T-helper 2 cell treated with Interferon-gamma antibody and Interleukin-4, amounts not matched to agents 5 μg/mL and 100 μg/mL, for 36 hours (primary cell): ENCODE measurements around the gene UVRAG.

Source experiments
- DNase-seq: peaks from one replicate; pipeline ENCODE4 v3.0.0; 2021; ENCODE audit warnings: low spot score
- H3K27ac Mint-ChIP-seq: one replicate; pipeline ENCODE4 v1.8.0; 2021; ENCODE audit warnings: mild to moderate bottlenecking, mixed read lengths
- H3K27me3 Mint-ChIP-seq: one replicate; pipeline ENCODE4 v1.8.0; 2021; ENCODE audit warnings: low read depth, mixed read lengths
- H3K36me3 Mint-ChIP-seq: one replicate; pipeline ENCODE4 v1.8.0; 2021; ENCODE audit warnings: low read depth, mixed read lengths
- H3K4me1 Mint-ChIP-seq: one replicate; pipeline ENCODE4 v1.8.0; 2021; ENCODE audit warnings: low read depth, mixed read lengths
- H3K4me3 Mint-ChIP-seq: one replicate; pipeline ENCODE4 v1.8.0; 2022; ENCODE audit warnings: mild to moderate bottlenecking, moderate library complexity, mixed read lengths
- H3K9me3 Mint-ChIP-seq: one replicate; pipeline ENCODE4 v1.8.0; 2021; ENCODE audit warnings: mixed read lengths

The UVRAG gene

DNA sequence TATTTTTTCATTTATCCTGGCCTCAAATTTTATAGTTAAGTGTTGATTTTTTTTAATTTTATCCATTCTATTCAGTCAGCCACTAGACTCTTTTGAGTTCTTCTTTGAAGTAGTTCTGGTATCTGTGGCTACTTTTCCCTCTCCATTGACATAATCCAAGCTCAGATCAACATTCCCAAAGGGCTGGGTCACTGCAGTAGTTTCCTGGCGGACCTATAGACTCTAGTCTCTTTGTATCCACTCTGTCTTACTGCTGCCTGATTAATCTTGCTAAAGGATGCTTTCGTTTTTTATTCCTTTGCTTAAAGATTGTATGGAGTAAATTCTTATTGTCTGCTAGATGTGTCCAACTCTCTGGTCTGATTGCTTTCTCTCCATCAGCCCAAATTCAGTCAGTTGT, 87.6 kb downstream of the UVRAG start:
- peaks cover 7% of the 10 kb centered on the region for H3K4me1 Mint-ChIP-seq
- H3K36me3 Mint-ChIP-seq = peaks cover 5% of the 10 kb centered on the region
- no peak overlapping the region for H3K27ac Mint-ChIP-seq
- no peak for DNase-seq
- peaks cover 23% of the 10 kb centered on the region for H3K27me3 Mint-ChIP-seq
- H3K4me3 Mint-ChIP-seq = no peak overlapping the region
- no peaks in the 10 kb centered on the region for H3K9me3 Mint-ChIP-seq

DNA sequence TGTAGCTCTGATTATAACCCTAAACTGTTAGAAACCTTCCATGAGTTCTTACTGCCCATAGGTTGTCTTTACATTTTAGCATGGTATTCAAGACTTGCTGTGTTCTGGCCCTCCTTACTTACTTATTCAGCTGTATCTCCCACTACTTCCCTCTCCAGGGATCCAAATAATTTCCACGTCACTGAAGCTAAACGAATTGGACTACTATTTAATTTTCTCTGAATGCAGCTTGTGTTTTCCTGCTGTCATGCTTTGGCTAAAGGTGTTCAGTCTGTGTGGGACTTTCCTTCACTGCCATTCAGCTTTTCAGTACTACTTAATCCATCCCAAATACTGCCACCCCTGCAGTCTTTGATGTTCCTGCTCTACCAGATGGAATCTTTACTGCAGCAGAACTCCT, 88.3 kb downstream of the UVRAG start:
- peaks cover 23% of the 10 kb centered on the region for H3K27me3 Mint-ChIP-seq
- H3K4me1 Mint-ChIP-seq = peaks cover 12% of the 10 kb centered on the region
- no peak for DNase-seq
- H3K27ac Mint-ChIP-seq = no peak overlapping the region
- H3K4me3 Mint-ChIP-seq = no peak overlapping the region
- H3K36me3 Mint-ChIP-seq = peaks cover 5% of the 10 kb centered on the region
- no peaks in the 10 kb centered on the region for H3K9me3 Mint-ChIP-seq

DNA sequence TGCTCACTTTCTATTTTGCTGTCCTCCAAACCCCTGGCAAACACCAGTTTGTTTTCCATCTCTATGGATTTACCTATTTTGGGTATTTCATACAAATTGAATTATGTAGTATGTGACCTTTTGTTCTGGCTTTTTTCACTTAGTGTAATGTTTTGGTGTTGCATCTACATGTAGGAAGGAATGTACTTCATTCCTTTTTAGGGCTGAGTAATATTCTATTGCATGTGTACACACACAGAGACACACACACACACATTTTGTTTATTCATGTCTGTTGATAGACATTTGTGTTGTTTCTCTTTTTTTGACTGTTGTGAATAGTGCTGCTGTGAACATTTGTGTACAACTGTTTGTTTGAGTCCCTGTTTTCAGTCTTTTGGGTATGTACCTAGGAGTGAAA, 90.4 kb downstream of the UVRAG start:
- no peaks in the 10 kb centered on the region for H3K9me3 Mint-ChIP-seq
- H3K4me1 Mint-ChIP-seq = peaks cover 25% of the 10 kb centered on the region
- H3K4me3 Mint-ChIP-seq = no peak overlapping the region
- peaks cover 5% of the 10 kb centered on the region for H3K36me3 Mint-ChIP-seq
- no peak overlapping the region for H3K27ac Mint-ChIP-seq
- DNase-seq = no peak
- peaks cover 30% of the 10 kb centered on the region for H3K27me3 Mint-ChIP-seq

DNA sequence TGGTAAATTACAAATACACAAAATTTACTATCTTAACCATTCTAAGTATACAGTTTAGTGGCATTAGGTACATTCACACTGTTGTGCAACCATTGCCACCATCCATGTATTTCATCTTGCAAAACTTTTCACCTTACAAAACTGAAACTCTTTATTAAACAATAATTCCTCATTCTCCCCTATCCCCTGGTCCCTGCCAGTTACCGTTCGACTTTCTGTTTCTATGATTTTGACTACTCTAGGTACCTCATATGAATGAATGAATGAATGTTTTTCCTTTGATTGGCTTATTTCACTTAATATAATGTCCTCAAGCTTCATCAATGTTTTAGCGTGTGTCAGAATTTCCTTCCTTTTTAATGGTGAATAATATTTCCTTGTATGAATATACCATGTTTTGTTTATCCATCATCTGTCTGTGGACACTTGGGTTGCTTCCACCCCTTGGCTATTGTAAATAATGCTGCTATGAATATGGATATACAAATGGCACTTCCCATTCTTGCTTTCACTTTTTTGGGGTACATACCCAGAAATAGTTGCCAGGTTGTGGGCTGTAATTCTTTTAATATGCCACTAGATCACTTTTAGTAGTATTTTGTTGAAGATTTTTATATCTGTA, 93.0 kb downstream of the UVRAG start:
- Mint-ChIP-seq H3K9me3 (no peaks in the 10 kb centered on the region), H3K4me3 (peak overlapping the region; percentile 46), H3K36me3 (peaks cover 19% of the 10 kb centered on the region), H3K27me3 (peaks cover 27% of the 10 kb centered on the region), H3K27ac (no peak overlapping the region), H3K4me1 (peaks cover 23% of the 10 kb centered on the region)
- DNase-seq = no peak

DNA sequence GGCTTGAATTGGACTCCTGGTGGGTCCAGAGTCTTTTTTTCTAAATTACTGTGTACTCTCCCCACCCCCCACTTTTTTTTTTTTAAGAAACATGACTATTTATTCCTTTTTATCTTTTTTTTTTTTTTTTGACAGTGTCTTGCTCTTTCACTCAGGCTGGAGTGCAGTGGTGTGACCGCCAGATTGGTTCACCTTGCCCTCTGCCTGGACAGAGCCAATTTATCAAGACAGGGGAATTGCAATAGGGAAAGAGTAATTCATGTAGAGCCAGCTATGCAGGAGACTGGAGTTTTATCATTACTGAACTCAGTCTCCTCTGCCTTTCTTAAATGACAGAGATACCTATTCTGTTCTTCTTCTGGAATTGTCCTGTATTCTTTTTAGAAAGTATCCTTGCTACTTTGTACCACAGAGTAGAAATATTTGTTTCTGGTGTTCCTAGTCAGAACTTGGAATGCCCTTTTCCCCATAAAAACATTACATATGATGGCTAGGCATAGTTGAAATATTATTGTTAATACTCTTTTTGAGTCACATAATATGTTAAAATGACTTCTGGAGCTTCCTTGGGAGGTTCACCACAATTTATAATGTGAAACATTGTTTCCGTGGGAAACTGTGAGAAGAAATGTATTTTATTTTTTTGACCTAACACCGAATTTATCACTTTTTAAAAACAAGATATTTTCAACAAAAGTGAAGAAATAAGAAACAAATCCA, 95.6 kb downstream of the UVRAG start:
- Mint-ChIP-seq H3K27me3 (peaks cover 19% of the 10 kb centered on the region), H3K9me3 (no peaks in the 10 kb centered on the region), H3K4me1 (peaks cover 23% of the 10 kb centered on the region), H3K4me3 (no peak overlapping the region), H3K36me3 (peaks cover 18% of the 10 kb centered on the region), H3K27ac (no peak overlapping the region)
- no peak for DNase-seq

DNA sequence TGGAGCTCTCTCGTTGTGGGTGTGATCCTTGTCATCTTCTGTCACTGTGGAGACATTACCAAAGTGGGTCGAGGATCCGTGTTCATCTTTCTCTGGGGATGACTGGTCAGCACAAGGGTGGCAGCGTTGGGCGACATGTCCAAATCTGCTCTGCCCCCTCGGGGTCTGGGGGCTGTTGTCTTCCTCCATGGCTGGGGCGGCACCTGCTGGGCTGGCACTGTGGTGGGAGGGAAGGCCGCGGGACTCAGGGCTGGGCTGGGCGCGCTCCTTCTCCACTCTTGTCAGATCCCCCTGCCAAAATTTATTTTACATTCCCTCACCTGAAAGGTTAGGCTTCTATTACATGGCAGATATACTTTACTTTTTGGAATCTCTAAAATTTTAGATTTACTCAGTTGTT, 96.4 kb downstream of the UVRAG start:
- Mint-ChIP-seq H3K27ac (no peak overlapping the region), H3K27me3 (peaks cover 15% of the 10 kb centered on the region), H3K9me3 (no peaks in the 10 kb centered on the region), H3K4me1 (peaks cover 23% of the 10 kb centered on the region), H3K4me3 (no peak overlapping the region), H3K36me3 (peaks cover 16% of the 10 kb centered on the region)
- DNase-seq = no peak

DNA sequence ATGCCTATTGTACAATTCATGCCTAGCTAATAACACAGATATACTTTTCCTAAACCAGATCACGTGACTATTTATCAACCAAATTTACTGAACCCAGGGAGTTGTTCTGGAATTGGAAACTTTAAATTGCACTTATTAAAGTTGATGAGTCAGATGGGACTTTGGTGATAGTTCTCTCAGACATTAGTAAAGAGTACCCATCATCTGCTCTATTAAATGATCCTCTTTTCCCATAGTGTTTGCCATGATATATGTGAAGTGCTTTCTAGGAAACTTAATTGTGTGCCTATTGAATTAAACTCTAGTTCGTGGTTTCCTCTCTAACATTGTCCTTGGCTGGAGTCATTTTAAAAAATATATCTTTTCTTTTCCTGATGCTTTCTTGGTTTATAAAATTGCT, 99.0 kb downstream of the UVRAG start:
- Mint-ChIP-seq H3K4me1 (peaks cover 6% of the 10 kb centered on the region), H3K27me3 (peaks cover 4% of the 10 kb centered on the region), H3K9me3 (no peaks in the 10 kb centered on the region), H3K27ac (no peak overlapping the region), H3K4me3 (no peak overlapping the region), H3K36me3 (peaks cover 16% of the 10 kb centered on the region)
- no peak for DNase-seq

DNA sequence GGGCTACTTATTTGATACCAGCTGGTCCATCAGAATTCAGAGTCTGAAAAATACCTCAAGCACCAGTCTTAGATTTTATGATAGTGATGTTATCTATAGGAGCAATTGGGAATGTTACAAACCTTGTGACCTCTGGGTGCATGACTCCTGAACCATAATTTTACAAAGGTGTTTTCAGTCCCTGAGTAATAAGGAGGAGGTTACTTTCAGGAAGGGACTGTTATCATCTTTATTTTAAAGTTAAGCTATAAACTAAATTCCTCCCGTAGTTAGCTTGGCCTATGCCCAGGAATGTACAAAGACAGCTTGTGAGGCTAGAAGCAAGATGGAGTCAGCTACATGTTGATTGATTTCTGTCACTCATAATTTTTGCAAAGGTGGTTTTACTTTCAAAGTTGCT, 101.9 kb downstream of the UVRAG start:
- Mint-ChIP-seq H3K27me3 (no peaks in the 10 kb centered on the region), H3K9me3 (no peaks in the 10 kb centered on the region), H3K36me3 (peaks cover 13% of the 10 kb centered on the region), H3K27ac (no peak overlapping the region), H3K4me3 (no peak overlapping the region), H3K4me1 (peaks cover 2% of the 10 kb centered on the region)
- no peak for DNase-seq

DNA sequence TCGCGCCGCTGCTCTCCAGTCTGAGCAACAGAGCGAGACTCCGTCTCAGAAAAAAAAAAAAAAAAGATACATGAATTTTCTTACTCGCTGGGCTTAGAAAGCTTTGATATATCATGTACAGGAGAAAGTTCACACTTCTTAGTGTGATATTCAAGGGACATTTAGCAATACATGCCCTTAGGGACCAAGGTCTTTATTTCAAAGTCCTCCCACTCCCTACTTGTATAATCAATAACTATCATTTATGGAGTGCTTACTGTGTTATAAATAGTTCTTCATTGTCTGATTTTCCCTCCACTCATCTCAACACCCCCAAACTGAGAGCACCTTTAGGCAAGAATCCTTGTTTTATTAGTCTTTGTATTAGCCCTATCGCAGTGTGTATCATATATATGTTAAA, 103.3 kb downstream of the UVRAG start:
- Mint-ChIP-seq H3K27me3 (no peaks in the 10 kb centered on the region), H3K27ac (no peak overlapping the region), H3K36me3 (peaks cover 1% of the 10 kb centered on the region), H3K4me1 (peaks cover 3% of the 10 kb centered on the region), H3K4me3 (no peak overlapping the region), H3K9me3 (no peaks in the 10 kb centered on the region)
- no peak for DNase-seq

DNA sequence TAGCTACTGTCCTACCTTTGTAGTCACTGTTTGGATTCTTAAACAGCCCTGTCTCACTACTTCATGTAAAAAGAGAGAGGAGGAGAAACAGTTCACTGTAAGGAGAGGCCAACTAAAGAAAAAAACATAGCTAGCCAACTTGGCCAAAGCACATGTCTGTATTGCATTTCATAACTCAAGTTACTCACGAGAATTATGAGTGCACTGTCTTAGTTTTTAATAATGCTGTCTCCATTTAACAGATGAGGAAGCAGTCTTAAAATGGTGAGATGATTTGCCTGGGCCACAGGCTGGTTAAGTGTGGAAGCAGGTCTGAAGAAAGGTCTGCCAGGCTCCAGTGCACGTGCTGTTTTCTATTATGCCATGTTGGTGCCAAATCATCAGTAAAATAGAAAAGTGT, 104.5 kb downstream of the UVRAG start:
- H3K9me3 Mint-ChIP-seq = no peaks in the 10 kb centered on the region
- no peak overlapping the region for H3K4me3 Mint-ChIP-seq
- peaks cover 1% of the 10 kb centered on the region for H3K36me3 Mint-ChIP-seq
- peaks cover 3% of the 10 kb centered on the region for H3K4me1 Mint-ChIP-seq
- H3K27ac Mint-ChIP-seq = no peak overlapping the region
- no peaks in the 10 kb centered on the region for H3K27me3 Mint-ChIP-seq
- no peak for DNase-seq

DNA sequence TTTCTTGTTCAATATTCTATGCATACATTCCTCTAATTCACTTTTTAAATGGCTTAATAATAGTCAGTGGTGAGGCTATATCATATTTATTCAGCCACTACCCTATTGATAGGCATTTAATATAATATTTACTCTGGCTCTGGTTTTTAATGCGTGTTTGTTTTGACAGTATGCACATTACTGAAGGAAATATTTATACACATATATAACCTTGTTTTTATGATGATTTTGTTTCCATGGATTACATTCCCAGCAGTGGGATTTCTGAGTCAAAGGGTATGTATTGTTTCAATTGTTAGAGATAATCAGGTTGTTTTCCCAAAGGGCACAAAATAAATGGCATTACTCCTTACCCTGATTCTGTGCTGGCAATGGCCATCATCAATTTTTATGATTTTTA, 105.8 kb downstream of the UVRAG start:
- no peak overlapping the region for H3K27ac Mint-ChIP-seq
- H3K9me3 Mint-ChIP-seq = no peaks in the 10 kb centered on the region
- H3K36me3 Mint-ChIP-seq = peaks cover 1% of the 10 kb centered on the region
- no peaks in the 10 kb centered on the region for H3K27me3 Mint-ChIP-seq
- no peak for DNase-seq
- no peak overlapping the region for H3K4me3 Mint-ChIP-seq
- H3K4me1 Mint-ChIP-seq = peaks cover 3% of the 10 kb centered on the region

DNA sequence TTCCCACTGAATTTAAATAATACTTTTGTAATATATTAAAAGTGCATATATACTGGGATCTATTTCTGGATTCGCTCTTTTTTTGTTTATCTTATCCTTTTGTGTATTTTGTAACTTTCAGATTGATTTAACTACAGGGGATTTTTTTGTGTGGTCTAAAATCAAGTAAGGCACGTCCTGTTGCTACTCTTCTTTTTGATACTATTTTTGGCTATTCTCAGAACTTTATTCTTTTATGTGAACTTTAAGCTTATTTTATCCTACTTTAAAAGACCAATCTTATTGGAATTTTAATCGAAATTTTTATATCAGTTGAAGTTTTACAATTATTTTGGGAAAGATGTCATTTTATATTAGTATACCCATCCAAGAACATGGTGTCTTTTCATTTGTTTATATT, 106.8 kb downstream of the UVRAG start:
- H3K27ac Mint-ChIP-seq = no peak overlapping the region
- no peak overlapping the region for H3K4me3 Mint-ChIP-seq
- peaks cover 3% of the 10 kb centered on the region for H3K4me1 Mint-ChIP-seq
- peaks cover 1% of the 10 kb centered on the region for H3K36me3 Mint-ChIP-seq
- no peaks in the 10 kb centered on the region for H3K27me3 Mint-ChIP-seq
- H3K9me3 Mint-ChIP-seq = no peaks in the 10 kb centered on the region
- DNase-seq = no peak

DNA sequence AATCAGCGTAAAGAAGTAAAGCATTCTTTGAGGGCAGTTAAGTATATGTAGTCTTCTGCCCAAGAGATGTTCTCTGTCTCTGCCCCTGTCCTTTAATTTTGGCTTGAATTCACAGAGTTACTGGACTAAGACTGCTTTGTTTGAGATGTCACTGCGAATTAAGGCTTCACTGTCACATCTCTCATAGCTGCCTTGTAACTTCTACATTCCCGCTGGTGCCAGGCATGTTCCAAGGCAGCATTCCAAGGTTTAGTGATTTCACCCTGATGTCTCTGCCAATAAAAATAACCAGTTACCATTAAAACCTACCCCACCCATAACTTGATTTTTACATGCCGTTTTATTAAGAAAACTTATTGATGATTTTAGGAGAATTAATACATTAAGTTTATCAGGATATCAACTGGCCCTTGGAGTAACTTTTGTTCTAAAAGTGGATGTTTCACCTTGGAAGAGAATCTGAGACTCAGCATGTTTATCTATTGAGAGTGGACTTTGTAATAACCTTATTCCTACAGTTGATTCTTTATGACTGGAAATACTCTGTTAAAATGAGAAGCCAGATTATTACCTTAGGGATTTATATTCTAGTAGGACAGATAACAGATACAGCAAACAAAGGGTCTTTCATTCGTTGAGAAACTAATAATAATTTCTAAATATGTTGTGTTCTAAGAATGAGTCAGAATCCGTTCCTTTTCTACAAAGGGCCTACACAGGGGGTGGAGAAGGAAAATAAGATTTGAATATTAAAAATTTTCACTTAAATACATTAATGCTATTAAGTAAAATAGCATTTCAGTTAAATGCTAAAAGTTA, 110.2 kb downstream of the UVRAG start:
- peaks cover 3% of the 10 kb centered on the region for H3K4me1 Mint-ChIP-seq
- H3K36me3 Mint-ChIP-seq = no peaks in the 10 kb centered on the region
- H3K9me3 Mint-ChIP-seq = no peaks in the 10 kb centered on the region
- no peak overlapping the region for H3K4me3 Mint-ChIP-seq
- no peak overlapping the region for H3K27ac Mint-ChIP-seq
- DNase-seq = no peak
- H3K27me3 Mint-ChIP-seq = no peaks in the 10 kb centered on the region

DNA sequence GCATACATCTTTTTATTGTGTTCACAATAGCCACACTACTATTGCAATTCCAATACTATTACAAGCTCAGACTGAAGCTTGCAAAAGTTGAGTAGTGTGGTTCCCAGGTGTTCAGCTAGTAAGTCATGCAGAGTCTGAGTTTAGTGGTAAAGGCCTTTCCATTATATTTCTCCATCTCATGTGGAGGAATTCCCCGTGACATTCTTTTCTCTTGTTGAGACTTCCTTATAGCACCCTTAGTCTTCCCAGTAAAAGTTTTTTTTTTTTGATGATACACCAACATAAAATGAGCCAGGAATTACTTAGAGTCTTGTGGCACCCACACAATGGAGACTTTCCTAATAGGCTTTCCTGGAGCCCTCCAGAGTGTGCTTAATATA, 110.8 kb downstream of the UVRAG start:
- H3K27ac Mint-ChIP-seq = no peak overlapping the region
- no peaks in the 10 kb centered on the region for H3K27me3 Mint-ChIP-seq
- DNase-seq = no peak
- H3K9me3 Mint-ChIP-seq = no peaks in the 10 kb centered on the region
- no peaks in the 10 kb centered on the region for H3K36me3 Mint-ChIP-seq
- no peak overlapping the region for H3K4me3 Mint-ChIP-seq
- peaks cover 3% of the 10 kb centered on the region for H3K4me1 Mint-ChIP-seq
